Retina (tissue), 1 donor: ENCODE data around the gene PTPRN2.
"Not testable (repeated sequence)": the region's sequence is repeated elsewhere in the genome, so short reads cannot be mapped to it uniquely, and the experiment has no call there.

ENCODE experiments used
- DNase-seq: peaks from one replicate; pipeline ENCODE4 v3.0.0-alpha.2; 2016

The PTPRN2 gene

GRCh38 chr7:158332516-158332915 is 255.1 kb downstream of the PTPRN2 start:
- not testable (repeated sequence) for DNase-seq

DNA sequence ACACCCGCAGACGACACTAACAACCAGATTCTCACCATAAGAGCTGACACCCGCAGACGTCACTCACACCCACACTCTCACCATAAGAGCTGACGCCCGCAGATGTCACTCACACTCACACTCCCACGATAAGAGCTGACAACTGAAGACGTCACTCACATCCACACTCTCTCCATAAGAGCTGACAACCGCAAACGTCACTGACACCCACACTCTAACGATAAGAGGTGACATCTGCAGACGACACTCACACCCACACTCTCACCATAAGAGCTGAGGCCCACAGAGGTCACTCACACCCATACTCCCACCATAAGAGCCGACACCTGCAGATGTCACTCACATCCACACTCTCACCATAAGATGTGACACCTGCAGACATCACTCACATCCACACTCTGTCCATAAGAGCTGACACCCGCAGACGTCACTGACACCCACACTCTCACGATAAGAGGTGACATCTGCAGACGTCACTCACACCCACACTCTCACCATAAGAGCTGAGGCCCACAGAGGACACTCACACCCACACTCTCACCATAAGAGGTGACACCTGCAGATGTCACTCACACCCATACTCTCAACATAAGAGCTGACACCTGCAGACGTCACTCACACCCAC is 255.7 kb downstream of the PTPRN2 start:
- peak; percentile 3 for DNase-seq

DNA sequence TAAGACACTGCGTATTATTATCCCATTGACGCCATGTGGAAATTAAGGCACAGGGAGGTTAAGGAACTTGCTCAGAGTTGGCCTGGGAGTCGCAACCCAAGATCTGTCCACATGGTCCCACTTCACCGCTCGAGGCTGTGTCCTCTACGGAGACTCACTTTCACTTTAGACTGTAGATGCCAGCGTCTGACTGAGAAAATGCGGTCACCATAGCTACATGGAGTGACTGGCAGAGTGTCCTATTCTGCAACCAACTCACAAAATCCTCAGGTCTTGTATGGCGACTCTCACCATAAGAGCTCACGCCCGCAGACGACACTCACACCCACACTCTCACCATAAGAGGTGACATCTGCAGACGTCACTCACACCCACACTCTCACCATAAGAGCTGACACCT is 257.9 kb downstream of the PTPRN2 start:
- no peak for DNase-seq

GRCh38 chr7:158329014-158329610 is 258.5 kb downstream of the PTPRN2 start:
- peak; percentile 12 for DNase-seq

DNA sequence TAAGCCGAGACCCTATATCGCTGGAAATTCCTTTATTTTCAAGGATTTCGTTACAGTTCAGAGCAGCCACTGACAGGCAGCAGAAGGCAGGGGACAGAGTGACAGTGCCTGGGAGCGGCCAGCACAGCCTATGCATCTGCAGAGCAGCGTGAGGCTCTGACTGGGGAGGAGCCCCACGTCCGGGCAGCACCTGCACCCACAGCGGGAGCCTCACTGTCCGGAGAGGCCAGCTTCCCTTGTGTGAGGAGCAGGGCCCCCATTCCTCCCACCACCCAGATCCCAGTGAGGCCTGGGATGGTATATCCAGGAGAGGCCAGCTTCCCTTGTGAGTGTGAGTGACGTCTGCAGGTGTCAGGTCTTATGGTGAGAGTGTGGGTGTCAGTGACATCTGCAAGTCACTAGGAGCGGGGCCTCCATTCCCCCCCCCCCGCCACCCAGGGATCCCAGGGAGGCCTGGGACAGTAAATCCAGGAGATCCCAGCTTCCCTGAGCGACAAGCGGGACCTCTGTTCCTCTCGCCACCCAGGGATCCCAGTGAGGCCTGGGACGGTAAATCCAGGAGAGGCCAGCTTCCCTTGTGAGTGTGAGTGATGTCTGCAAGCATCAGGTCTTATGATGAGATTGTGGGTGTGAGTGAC is 259.1 kb downstream of the PTPRN2 start:
- DNase-seq: peak; percentile 41

DNA sequence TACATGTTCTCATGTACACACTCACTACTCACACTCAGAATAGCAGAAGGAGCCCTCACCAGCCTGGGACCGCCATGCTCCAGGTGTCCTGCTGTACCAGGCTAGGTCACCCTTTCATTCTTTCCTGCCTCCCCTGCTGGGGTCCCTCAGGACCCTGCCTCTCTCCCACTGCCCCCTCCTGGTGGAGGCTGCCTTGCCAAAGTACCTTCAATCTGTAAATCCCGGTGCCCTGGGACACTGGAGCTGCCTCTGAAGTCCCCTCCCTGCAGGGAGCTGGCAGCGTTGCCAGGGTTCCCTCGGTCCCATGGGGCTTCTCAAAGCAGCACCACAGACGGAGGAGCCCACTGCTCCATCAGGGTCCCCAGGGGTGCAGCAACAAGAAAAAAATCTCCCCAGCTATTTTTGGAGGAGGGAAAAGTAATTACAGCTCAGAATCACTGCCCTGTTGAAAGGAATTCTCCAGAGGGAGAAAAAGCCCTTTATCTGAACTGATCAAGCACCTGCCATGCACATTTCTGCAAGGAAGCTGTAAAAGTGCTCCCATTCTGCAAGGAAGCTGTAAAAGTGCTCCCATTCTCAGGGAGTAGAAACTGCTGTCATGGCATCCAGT is 259.9 kb downstream of the PTPRN2 start:
- peak; percentile 33 for DNase-seq

- DNase-seq: no peak
Measured at GRCh38 chr7:158327012-158327411, 260.6 kb downstream of the PTPRN2 start.

DNA sequence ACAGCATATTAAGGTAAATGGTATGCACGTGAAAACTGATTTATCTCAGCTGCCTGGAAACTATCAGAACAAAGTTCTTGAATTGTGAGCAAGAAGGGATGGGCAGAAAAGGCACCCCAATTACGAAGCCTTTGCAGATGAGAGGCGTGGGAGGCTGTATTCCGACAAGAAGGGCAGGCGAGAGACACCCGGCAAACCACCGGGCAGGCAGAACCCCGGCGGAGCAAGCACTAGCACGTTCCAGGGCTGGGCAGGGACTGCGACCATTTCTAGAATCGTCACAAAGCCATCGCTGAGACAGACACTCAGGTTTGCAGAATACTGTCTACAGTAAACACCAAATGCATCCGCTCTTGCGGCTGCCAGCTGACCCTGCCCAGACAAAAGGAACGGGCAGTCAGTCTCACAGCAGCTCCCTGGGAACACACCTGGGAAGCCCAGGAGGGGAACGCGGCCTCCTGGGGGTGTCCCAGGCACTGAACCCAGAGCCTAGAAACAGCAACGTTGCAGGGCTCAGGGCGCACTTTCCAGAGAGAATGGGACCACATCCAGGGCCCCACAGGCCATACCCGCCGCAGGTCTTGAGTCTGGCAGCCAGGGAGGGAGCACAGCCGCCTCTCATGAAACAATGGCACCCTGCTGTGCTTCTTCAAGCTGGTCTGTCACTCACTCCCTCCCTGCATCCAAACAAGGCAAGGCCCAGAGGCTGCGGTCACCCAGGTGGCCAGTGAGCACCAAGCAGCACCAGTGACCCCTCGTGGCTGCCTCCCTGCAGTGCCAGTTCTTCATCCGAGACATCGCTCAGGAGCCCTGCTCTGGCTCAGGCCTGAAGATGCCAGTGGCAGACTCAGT is 261.9 kb downstream of the PTPRN2 start:
- peak; percentile 96 for DNase-seq

GRCh38 chr7:158324397-158325360 is 262.9 kb downstream of the PTPRN2 start:
- DNase-seq: peak; percentile 22

- DNase-seq: peak; percentile 5
Measured at GRCh38 chr7:158323741-158324396, 263.8 kb downstream of the PTPRN2 start.

DNA sequence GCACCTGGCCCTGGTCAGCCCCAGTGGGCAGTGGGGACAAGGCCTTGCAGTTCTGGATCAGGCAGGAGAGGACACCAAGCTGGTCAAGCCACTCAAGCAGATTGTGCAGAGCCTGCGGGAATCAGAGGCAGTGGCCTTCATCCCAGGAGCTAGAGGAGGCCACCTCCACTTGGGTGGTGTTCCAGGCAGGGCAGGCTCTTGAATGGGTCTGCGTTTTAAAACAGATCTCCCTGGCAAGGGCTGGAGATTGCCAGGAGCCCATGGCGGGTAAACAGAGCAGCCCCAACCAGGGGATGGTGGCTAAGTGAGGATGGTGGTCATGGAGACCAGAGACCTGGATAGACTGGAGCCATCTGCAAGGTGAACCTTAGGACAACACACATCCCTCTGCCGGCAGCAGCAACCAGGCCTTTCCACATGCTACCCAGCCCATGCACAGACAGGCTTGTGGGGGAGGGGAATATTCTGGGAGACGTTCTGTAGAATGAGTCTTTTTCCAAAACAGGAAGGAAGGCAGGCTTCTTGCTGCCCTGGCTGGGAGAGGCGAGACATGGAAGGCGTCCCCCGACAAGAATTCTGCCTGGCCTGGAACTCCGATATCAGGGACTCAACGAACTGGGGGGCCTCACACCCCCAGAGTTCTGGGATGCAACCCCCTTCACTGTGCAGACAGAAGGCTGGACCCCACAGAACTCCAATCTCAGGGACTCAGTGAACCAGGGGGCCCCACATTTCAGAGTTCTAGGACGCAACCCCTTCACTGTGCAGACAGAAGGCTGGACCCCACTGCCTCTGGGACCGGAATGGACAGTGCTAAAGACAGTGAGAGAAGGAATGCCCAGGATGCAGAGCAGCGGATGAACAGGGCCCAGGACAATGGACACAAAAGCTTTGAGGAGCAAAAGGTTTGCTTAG is 264.8 kb downstream of the PTPRN2 start:
- DNase-seq: peak; percentile 17

GRCh38 chr7:158321936-158322615 is 265.5 kb downstream of the PTPRN2 start:
- DNase-seq: peak; percentile 25

DNA sequence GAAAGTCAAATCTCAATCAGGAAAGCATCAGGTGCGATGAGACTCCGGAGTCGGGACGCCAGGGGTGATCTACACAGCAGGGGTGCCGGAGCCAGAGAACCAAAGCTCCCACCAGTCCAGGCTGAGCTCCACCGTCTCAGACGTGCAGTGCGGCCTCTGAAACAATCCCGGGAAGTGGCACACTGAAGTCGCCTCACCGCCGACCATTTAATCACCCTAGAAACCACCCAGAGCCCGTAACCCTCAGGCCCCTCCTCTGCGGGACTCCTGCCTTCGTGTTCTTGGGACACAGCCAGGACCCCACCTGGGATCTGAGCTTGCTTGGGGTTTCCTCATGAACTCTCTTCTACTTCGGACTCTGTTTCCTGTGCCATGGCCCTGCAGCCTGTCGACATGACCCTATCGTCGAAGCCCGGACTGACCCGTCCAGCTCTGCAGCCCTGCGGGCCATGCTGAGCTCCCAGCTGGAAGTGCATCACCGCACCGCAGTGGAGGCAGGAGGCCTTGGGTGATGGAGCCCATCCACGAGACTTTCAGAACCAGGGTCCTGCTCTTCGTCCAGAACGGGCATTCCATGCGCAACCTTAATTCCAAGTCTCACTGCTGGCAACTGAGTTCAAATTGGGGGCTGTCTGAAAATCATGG is 266.4 kb downstream of the PTPRN2 start:
- peak; percentile 1 for DNase-seq

DNA sequence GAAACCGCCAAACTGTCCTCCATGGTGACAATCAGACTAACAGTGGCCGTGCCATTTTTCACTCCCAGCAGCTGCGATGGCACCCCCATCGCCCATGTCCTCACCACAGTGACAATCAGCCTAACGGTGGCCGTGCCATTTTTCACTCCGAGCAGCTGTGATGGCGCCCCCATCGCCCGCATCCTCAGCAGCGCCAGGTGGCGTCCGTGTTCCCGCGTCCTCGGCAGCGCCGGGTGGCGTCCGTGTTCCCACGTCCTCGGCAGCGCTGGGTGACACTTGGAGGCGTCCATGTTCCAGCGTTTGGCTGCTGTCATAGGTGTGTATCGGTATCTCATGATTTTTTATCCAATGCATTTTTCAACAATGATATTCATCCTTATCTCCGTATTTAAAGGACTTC is 267.3 kb downstream of the PTPRN2 start:
- DNase-seq: peak; percentile 1

DNA sequence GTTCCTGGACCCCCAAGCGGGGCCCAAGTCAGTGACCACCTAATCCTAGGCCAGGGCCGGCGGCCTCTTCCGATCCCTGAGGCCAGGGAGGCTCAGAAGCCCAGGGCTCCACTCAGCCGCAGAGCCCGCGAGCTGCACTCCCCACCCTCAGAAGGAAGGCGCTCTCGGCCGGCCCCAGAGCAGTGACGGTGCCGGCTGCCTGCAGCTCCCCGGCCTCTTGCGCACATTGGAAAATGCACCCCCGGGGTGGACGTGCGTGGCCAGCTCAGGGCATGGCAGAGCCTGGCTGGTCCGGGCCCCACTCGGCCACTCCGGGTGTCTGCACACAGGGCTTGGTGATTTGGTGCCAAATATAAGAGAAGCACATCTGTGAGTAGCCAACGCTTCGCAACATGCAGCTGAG is 269.1 kb downstream of the PTPRN2 start:
- DNase-seq: no peak

DNA sequence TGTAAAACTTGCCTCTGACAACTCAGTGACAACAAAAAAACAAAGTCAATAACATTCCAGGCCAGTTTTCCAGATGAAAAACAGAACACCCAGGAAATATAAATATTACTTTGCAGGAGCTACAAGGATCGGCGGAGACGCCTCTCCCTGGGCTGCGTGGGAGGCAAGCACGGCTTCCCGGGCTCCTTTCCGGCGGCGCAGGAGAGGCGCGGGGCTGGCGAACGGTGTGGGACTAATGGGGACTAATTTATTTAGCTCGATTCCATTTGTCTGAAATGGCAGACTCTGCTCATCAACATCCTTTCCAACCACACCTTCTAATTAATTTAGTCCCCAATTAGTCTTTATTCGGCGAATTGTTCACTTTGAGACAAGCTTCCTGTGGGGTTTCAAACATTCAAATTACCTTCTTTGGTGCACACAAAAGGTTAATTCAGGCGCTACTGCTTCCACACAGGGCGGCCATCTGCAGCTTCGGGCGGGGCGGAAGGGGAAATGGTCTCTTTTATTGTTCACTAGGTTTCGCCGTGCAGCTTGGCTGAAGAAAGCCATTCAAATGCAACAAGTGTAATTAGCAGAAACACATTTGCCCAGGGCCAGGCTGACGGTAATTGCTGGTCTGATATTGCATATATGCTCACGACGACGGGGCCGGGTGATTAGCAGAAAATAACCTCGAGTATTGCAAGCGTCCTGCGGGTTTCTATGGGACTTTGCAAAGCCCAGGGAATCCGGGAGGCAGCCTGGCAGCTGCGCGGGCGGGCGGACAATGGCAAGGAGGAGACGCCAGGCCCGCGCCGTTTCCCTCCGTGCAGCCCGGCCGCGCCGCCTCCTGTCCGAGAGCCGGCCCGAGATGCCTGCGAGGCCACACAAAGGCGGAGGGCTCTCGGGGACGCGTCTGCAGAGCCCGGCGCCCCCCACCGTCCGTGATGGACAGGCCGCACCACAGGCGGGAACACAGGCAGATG is 270.1 kb downstream of the PTPRN2 start:
- DNase-seq: peak; percentile 95

- DNase-seq: no peak
Measured at GRCh38 chr7:158316466-158317031, 271.1 kb downstream of the PTPRN2 start.
